HepG2 (cell line): ENCODE data around the gene REEP2. TPM values are rescaled to one million over a fixed set of nuclear protein-coding genes. Genes with fewer than 3 reads are reported as not detected.
"Not testable (repeated sequence)": the region's sequence is repeated elsewhere in the genome, so short reads cannot be mapped to it uniquely, and the experiment has no call there.

Experiments used
- ATAC-seq: fragments of 200-7000 bp; cut with Tn5 transposase; 3 replicates; pipeline ENCODE4 v1.9.1; 2020; ENCODE audit warnings: mild to moderate bottlenecking, moderate library complexity
- BruUV-seq: library from RNA; stranded (reverse); fragments of 400-500 nt; replicated peaks from 2 replicates; lab custom pipeline; 2021; lab: Mats Ljungman, UMichigan
- CTCF ChIA-PET: fragments of 300-600 bp; formaldehyde crosslinking; extraction: SDS; loops from one replicate; lab custom pipeline; 2021; ENCODE audit warnings: low total read pairs, inconsistent platforms, low intra/inter-chr PET ratio; lab: Yijun Ruan, JAX
- POLR2A ChIA-PET: fragments of 350-600 bp; sonication (Branson Sonifier 250); formaldehyde crosslinking; loops from one replicate; lab custom pipeline; 2020; ENCODE audit warnings: antibody characterized with exemption, inconsistent platforms; lab: Yijun Ruan, JAX
- DNase-seq: peaks from one replicate; pipeline ENCODE4 v3.0.0-alpha.2; 2015; ENCODE audit warnings: low spot score
- FAIRE-seq: peaks from 3 replicates; lab custom pipeline; 2011; peaks lifted over from hg19 to GRCh38; lab: Jason Lieb, UNC
- H2AFZ ChIP-seq: one replicate; pipeline ENCODE4 v1.6.1; 2011; ENCODE audit warnings: low read length, inconsistent platforms
- H3K27ac ChIP-seq: fragments of 300-600 bp; 3 replicates; pipeline ENCODE4 v1.8.0; 2011; ENCODE audit warnings: mixed run types, mild to moderate bottlenecking, mixed read lengths, low read length, inconsistent platforms; ENCODE audit not compliant: insufficient read depth; ENCODE audit errors: extremely low read length
- H3K27me3 ChIP-seq, 2 experiments: fragments of 200-600 bp in 1 of 2; 2 replicates in 1 of 2; 3 replicates in 1 of 2; pipeline versions ENCODE4 v1.6.0 to v1.8.0; 2011; ENCODE audit warnings: low read length in 2 of 2, mild to moderate bottlenecking in 2 of 2, moderate library complexity in 2 of 2, inconsistent platforms in 1 of 2; ENCODE audit not compliant: insufficient read depth in 2 of 2, control insufficient read depth in 1 of 2
- H3K36me3 ChIP-seq, 2 experiments: fragments of 200-600 bp in 1 of 2; replicated peaks in 1 of 2; 2 replicates in 1 of 2; 3 replicates in 1 of 2; pipeline versions ENCODE4 v1.5.1 to v1.8.0; 2011; ENCODE audit warnings: low read length in 2 of 2, inconsistent platforms in 1 of 2; ENCODE audit not compliant: insufficient read depth in 2 of 2, control insufficient read depth in 1 of 2
- H3K4me1 ChIP-seq: 2 replicates; pipeline ENCODE4 v1.5.1; 2012; ENCODE audit warnings: low read length, inconsistent platforms; ENCODE audit not compliant: insufficient read depth
- H3K4me2 ChIP-seq: 2 replicates; pipeline ENCODE4 v1.6.0; 2011; ENCODE audit warnings: low read depth, low read length, inconsistent platforms
- H3K4me3 ChIP-seq, 3 experiments: fragments of 200-600 bp in 1 of 3; sonication (generic), shearing (Covaris generic) in 1 of 3; replicated peaks in 1 of 3; 2 replicates each; pipeline ENCODE4 v1.5.1; 2011 to 2016; ENCODE audit warnings: low read length in 3 of 3, inconsistent platforms in 2 of 3, low read depth in 2 of 3, mild to moderate bottlenecking in 2 of 3, control low read depth in 1 of 3, mixed read lengths in 1 of 3; ENCODE audit not compliant: insufficient read depth in 1 of 3
- H3K79me2 ChIP-seq: one replicate; pipeline ENCODE4 v1.6.1; 2011; ENCODE audit warnings: low read length, inconsistent platforms; ENCODE audit not compliant: insufficient read depth
- H3K9ac ChIP-seq: 2 replicates; pipeline ENCODE4 v1.6.0; 2011; ENCODE audit warnings: mild to moderate bottlenecking, low read depth, low read length, inconsistent platforms; ENCODE audit not compliant: insufficient read depth
- H3K9me3 ChIP-seq: 2 replicates; pipeline ENCODE4 v1.5.1; 2012; ENCODE audit warnings: mild to moderate bottlenecking, low read length
- H4K20me1 ChIP-seq: 2 replicates; pipeline ENCODE4 v1.6.0; 2011; ENCODE audit warnings: inconsistent platforms, mild to moderate bottlenecking, low read length, moderate library complexity; ENCODE audit not compliant: insufficient read depth
- CTCF ChIP-seq: sonication (generic); formaldehyde crosslinking; IDR thresholded peaks from 2 replicates; pipeline ENCODE4 v1.5.0; 2020; ENCODE audit warnings: mild to moderate bottlenecking, missing genetic modification reagents, moderate library complexity
- POGZ ChIP-seq: sonication (generic); formaldehyde crosslinking; IDR thresholded peaks from 2 replicates; pipeline ENCODE4 v1.4.0; 2020; ENCODE audit warnings: mild to moderate bottlenecking, missing genetic modification reagents
- STAG1 ChIP-seq: sonication (generic); formaldehyde crosslinking; IDR thresholded peaks from 2 replicates; pipeline ENCODE4 v1.4.0; 2020; ENCODE audit warnings: missing genetic modification reagents
- ZBTB33 ChIP-seq: sonication (generic); formaldehyde crosslinking; IDR thresholded peaks from 2 replicates; pipeline ENCODE4 v1.4.0; 2020; ENCODE audit warnings: missing genetic modification reagents
- ZBTB38 ChIP-seq: sonication (generic); formaldehyde crosslinking; IDR thresholded peaks from 2 replicates; pipeline ENCODE4 v1.5.1; 2020; ENCODE audit warnings: mild to moderate bottlenecking, missing genetic modification reagents
- ZMYM4 ChIP-seq: sonication (generic); formaldehyde crosslinking; IDR thresholded peaks from 2 replicates; pipeline ENCODE4 v1.8.1; 2023; ENCODE audit warnings: mild to moderate bottlenecking, missing genetic modification reagents
- WGBS: methylation state at CpG from one replicate; pipeline ENCODE4 v1.1.6; 2017; ENCODE audit warnings: low lambda C conversion rate; 5-methylcytosine and 5-hydroxymethylcytosine counted together
- in situ Hi-C: cut with HindIII; loops from 2 replicates; pipeline ENCODE4 v1.10.0; 2017; ENCODE audit warnings: low pct_unique_long_range_greater_than_20kb; ENCODE audit not compliant: extremely low pct_ligation_motif_present
- intact Hi-C: fragments of 100-400 bp; cut with micrococcal nuclease; formaldehyde crosslinking; loops from one replicate; pipeline ENCODE4 v1.10.0; 2022; ENCODE audit not compliant: unreplicated experiment
- polyA plus RNA-seq, 8 experiments: library from polyadenylated mRNA; depleted of rRNA in 3 of 8; stranded (reverse) in 7 of 8; unstranded in 1 of 8; fragments of >200 nt; fragmentation: Illumina TruSeq in 4 of 8; extraction: Trizol in 4 of 8; gene quantifications; 2 replicates each; pipeline versions ENCODE4 v1.2.1 to v1.2.3, GENCODE V29; 2011 to 2016; ENCODE audit warnings: low read depth in 4 of 8, missing spikeins in 1 of 8, mixed read lengths in 1 of 8; ENCODE audit not compliant: insufficient read depth in 1 of 8
- total RNA-seq, 5 experiments: library from RNA; depleted of rRNA; stranded (reverse); fragments of >200 nt; fragmentation: Illumina TruSeq; extraction: Trizol; gene quantifications; 2 replicates each; pipeline ENCODE4 v1.2.3, GENCODE V29; 2016; ENCODE audit warnings: low read depth in 1 of 5

The REEP2 gene
- total and polyA plus RNA-seq, 2 of the 13 experiments (the other 11 are each of a cell fraction or from before 2014, with no cell fraction given) = 5.3 to 7.8 TPM

- H3K79me2 ChIP-seq, H4K20me1 ChIP-seq, H3K9ac ChIP-seq, FAIRE-seq, H3K4me2 ChIP-seq, ATAC-seq, H3K27me3 ChIP-seq, H2AFZ ChIP-seq, H3K4me1 ChIP-seq, H3K4me3 ChIP-seq, POLR2A ChIA-PET, intact Hi-C loops, H3K9me3 ChIP-seq, BruUV-seq, H3K27ac ChIP-seq: not testable (repeated sequence)
- TF ChIP-seq CTCF (CRISPR knock-in tag) (peak; percentile 59), ZBTB33 (CRISPR knock-in tag) (peak; percentile 99), ZMYM4 (CRISPR knock-in tag) (peak; percentile 42; the same call in 1 of the 2 replicates), POGZ (peak; percentile 37; the same call in 1 of the 2 replicates), STAG1 (CRISPR knock-in tag) (peak; percentile 64), ZBTB38 (CRISPR knock-in tag) (peak; percentile 74)
- CTCF ChIA-PET = interaction anchor here (0.8 kb wide), 1 partner anchor 58 kb away, joined by 3 read pairs; the partner anchor contains the start of gene KDM3B
- peak; percentile 12 for DNase-seq
- 93% methylated on average over 14 of the region's 14 CpGs for WGBS
- peaks cover 8 to 29% of the 10 kb centered on the region in 2 experiments; a peak in 4 of 5 replicates for H3K36me3 ChIP-seq
- in situ Hi-C loops = loop anchor here (25.0 kb wide), 1 partner anchor 224 kb away; the partner anchor contains the start of genes BRD8 and KIF20A
Observed at GRCh38 chr5:138410996-138411640, 27.7 kb upstream of the REEP2 start.
